Ectodermal cell (in vitro differentiated cells): ENCODE measurements around the gene PAQR9.

ENCODE experiments used
- H3K27ac ChIP-seq: 2 replicates; pipeline ENCODE4 v1.7.0; 2013; ENCODE audit warnings: mild to moderate bottlenecking, low read depth, low read length; ENCODE audit not compliant: insufficient read depth, poor library complexity, severe bottlenecking
- H3K27me3 ChIP-seq: 2 replicates; pipeline ENCODE4 v1.7.0; 2013; ENCODE audit warnings: mild to moderate bottlenecking, low read length; ENCODE audit not compliant: insufficient read depth, control insufficient read depth, poor library complexity, severe bottlenecking
- H3K36me3 ChIP-seq: one replicate; pipeline ENCODE4 v1.7.0; 2013; ENCODE audit warnings: low read length; ENCODE audit not compliant: control insufficient read depth, insufficient read depth
- H3K4me1 ChIP-seq: one replicate; pipeline ENCODE4 v1.7.0; 2013; ENCODE audit warnings: low read length; ENCODE audit not compliant: control insufficient read depth, insufficient read depth
- H3K4me3 ChIP-seq: 2 replicates; pipeline ENCODE4 v1.7.0; 2013; ENCODE audit warnings: low read depth, low read length, control low read depth; ENCODE audit not compliant: insufficient read depth
- H3K9me3 ChIP-seq: 2 replicates; pipeline ENCODE4 v1.7.0; 2013; ENCODE audit warnings: mild to moderate bottlenecking, low read length, moderate library complexity; ENCODE audit not compliant: control insufficient read depth
- WGBS, 2 experiments: methylation state at CpG; one replicate each; pipeline ENCODE4 v1.1.7; 2013; ENCODE audit warnings: missing lambda C conversion rate in 2 of 2; 5-methylcytosine and 5-hydroxymethylcytosine counted together

The PAQR9 gene

DNA sequence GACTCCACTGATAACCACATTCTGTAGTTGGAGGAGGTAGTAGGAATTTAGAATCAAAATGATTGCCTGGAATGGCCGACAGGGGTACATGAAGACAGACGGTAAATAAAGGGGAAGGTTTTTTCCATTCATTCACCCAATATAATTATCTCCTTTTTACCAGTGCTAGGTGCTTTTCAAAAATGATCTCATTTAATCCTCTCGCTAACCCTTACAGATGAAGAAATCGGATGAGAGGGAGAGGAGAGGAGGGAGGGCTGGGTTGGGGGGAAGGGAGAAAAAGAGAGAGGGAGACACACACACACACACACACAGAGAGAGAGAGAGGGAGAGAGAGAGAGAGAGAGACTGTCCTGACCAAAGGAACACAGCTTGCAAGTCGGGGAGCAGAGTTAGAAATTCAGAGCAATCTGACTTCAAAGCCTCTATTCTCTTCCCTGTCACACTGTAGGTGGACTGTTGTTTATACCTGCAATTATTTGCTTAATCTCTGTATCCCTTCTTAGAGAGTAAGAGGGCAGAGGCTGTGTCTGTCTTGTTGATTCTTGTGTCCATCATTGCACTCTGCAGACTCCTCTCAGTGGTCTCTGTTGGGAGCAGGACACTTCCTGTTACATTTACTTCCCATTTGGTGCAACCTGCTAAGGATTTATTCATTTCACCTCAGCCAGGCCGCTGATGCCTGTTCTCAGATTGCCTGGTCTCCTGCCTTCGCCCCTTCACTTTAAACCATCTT, 18.7 kb upstream of the PAQR9 start:
- no peaks in the 10 kb centered on the region for H3K36me3 ChIP-seq
- H3K27me3 ChIP-seq = no peaks in the 10 kb centered on the region
- H3K27ac ChIP-seq = no peak overlapping the region
- H3K9me3 ChIP-seq = no peaks in the 10 kb centered on the region
- 70 to 75% methylated on average over 3 to 4 of the region's 7 CpGs for WGBS, 2 experiments
- no peak overlapping the region for H3K4me3 ChIP-seq
- H3K4me1 ChIP-seq = peaks cover 6% of the 10 kb centered on the region

DNA sequence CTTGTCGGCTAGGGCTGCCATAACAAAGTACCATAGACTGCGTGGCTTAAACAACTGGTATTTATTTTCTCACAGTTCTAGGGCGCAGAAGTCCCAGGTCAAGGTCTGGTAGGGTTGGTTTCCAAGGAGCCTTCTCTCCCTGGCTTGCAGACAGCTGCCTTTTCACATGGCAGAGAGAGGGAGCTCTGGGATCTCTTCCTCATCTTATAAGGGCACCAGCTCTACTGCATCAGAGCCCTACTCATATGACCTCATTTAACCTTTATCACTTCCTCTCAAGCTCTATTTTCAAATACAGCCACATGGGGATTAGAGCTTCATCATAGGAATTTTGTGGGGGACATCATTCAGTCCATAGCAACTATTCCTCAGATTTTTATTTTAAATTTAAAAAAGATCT, 17.6 kb upstream of the PAQR9 start:
- peaks cover 6% of the 10 kb centered on the region for H3K4me1 ChIP-seq
- H3K36me3 ChIP-seq = no peaks in the 10 kb centered on the region
- H3K9me3 ChIP-seq = no peaks in the 10 kb centered on the region
- WGBS, 2 experiments = 73 to 79% methylated on average over 3 of the region's 3 CpGs
- no peaks in the 10 kb centered on the region for H3K27me3 ChIP-seq
- H3K4me3 ChIP-seq = no peak overlapping the region
- no peak overlapping the region for H3K27ac ChIP-seq

GRCh38 chr3:142977399-142977728, 13.9 kb upstream of the PAQR9 start:
- Histone ChIP-seq H3K27me3 (no peaks in the 10 kb centered on the region), H3K4me3 (no peak overlapping the region), H3K27ac (no peak overlapping the region), H3K9me3 (no peaks in the 10 kb centered on the region), H3K4me1 (peaks cover 5% of the 10 kb centered on the region), H3K36me3 (no peaks in the 10 kb centered on the region)
- 80 to 83% methylated on average over 1 of the region's 1 CpG for WGBS, 2 experiments

- no peaks in the 10 kb centered on the region for H3K4me1 ChIP-seq
- 76 to 82% methylated on average over 7 to 8 of the region's 8 CpGs for WGBS, 2 experiments
- H3K4me3 ChIP-seq = no peak overlapping the region
- H3K36me3 ChIP-seq = no peaks in the 10 kb centered on the region
- H3K27ac ChIP-seq = no peak overlapping the region
- H3K9me3 ChIP-seq = no peaks in the 10 kb centered on the region
- no peaks in the 10 kb centered on the region for H3K27me3 ChIP-seq
Measured at GRCh38 chr3:142976621-142977398, 13.3 kb upstream of the PAQR9 start.

DNA sequence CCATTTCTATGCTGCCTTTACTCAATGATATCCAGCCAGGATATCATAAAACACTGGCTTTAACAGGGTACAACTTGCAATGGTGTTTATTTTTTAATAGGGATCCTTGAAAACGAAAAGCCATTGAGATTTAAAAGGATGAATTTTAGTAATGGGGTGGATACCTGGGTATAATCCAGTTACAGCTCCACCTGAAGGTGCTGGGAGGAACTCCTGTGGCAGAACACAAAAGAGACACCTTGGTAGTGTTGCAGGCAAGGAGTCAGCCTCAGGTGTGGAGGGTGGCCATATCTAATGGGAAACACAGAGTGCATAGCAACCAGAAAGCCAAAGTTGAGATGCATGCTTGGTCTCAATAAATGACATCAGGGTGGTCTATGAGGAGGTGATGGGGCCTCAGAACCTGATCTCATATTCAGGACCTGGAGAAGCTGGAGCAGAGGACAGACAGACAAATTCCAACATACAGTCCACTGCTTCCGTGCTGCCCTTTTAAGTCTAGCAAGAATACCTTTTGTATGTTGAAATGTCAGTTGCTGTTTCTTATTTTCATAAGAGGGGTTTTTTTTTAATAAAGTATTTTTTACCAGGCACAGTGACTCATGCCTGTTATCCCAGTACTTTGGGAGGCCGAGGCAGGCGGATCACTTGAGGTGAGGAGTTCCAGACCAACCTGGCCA, 12.0 kb upstream of the PAQR9 start:
- no peaks in the 10 kb centered on the region for H3K36me3 ChIP-seq
- 92 to 98% methylated on average over 4 of the region's 4 CpGs for WGBS, 2 experiments
- no peaks in the 10 kb centered on the region for H3K27me3 ChIP-seq
- H3K27ac ChIP-seq = no peak overlapping the region
- H3K4me1 ChIP-seq = no peaks in the 10 kb centered on the region
- H3K4me3 ChIP-seq = no peak overlapping the region
- H3K9me3 ChIP-seq = no peaks in the 10 kb centered on the region

- no peak overlapping the region for H3K4me3 ChIP-seq
- no peaks in the 10 kb centered on the region for H3K27me3 ChIP-seq
- no peak overlapping the region for H3K27ac ChIP-seq
- WGBS, 2 experiments = 93 to 94% methylated on average over 8 of the region's 8 CpGs
- H3K9me3 ChIP-seq = no peaks in the 10 kb centered on the region
- H3K36me3 ChIP-seq = no peaks in the 10 kb centered on the region
- H3K4me1 ChIP-seq = no peaks in the 10 kb centered on the region
Measured at GRCh38 chr3:142973217-142974009, 9.9 kb upstream of the PAQR9 start.

DNA sequence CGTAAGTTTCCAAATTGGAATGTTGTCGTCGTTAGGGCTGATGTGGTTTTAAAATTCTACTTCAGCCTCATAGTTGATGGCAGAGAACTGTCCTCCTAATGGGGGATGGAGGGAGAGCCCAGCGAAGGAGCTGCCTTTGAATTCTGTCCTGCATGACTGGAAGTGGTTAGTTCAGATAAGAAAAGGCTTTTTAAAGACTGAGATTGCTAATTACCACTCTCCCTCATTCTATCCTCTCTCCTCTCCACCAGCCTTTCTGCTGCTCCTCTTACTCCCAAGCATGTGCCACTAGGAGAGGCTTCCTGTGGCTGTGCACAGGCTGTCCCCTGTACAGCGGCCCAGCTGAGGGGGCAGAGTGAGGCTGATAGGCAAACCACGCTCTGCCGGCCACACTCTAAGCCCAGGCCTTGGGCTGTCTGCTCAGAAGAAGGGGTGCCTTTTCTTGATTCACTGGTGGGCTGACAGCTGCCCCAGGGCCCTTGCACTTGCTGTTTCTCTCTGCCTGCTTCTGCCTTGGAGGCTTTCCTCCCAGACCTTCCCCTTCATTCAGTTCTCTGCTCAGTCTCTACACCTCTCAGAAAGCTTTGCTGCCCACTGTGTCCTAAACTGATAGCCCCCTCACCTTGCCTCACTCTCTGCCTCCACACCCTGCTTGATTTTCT, 8.7 kb upstream of the PAQR9 start:
- Histone ChIP-seq H3K36me3 (no peaks in the 10 kb centered on the region), H3K4me1 (no peaks in the 10 kb centered on the region), H3K9me3 (no peaks in the 10 kb centered on the region), H3K27ac (no peak overlapping the region), H3K27me3 (no peaks in the 10 kb centered on the region), H3K4me3 (no peak overlapping the region)
- 86 to 87% methylated on average over 7 of the region's 7 CpGs for WGBS, 2 experiments

DNA sequence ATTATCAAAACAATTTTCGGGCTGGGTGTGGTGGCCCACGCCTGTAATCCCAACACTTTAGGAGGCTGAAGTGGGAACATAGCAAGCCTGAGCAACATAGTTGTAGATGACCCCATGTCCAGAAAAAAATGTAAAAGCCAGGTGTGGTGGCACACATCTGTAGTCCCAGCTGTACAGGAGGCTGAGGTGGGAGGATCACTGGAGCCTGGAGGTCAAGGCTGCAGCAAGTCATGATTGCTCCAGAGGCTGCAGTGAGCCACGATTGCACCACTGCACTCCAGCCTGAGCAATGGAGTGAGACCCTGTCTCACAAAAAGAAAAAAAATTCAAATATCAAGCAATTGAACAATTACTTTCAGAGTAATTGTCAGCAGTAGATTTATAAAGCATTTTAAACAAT, 8.0 kb upstream of the PAQR9 start:
- no peak overlapping the region for H3K27ac ChIP-seq
- H3K9me3 ChIP-seq = no peaks in the 10 kb centered on the region
- WGBS, 2 experiments = 88 to 95% methylated on average over 3 of the region's 3 CpGs
- no peaks in the 10 kb centered on the region for H3K27me3 ChIP-seq
- H3K4me1 ChIP-seq = no peaks in the 10 kb centered on the region
- H3K36me3 ChIP-seq = no peaks in the 10 kb centered on the region
- H3K4me3 ChIP-seq = no peak overlapping the region

DNA sequence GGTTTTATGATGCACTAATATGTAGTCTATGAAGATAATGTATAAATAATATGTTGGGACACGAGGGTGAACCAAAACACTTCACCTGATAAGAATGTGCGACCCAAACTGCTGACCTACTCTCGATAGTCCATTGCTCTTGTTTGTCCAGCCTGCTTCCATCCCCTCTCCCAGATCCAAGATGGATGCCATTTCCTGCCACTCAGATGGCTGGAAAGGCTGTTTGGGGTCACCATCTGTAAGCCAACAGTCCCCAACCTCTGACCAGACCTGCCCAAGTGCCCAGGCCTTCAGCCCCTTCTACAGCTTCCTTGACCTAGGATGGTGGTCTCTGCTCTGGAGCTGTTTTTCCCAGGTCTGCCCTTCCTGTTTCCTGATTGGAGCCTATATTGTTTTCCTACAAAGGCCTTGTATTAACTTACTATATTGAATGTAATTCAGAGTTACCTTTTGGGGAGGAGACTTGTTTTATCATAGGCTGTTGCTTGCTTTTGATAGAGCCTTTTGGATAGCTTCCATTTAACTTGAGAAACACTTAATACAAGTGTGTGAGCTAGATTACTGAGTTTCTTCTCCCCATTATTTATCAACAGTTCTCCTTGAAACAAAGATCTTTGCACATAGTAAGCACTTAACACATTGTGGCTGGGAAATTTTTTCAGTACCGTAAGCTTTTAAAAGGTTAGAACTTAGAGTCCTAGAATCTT, 5.0 kb upstream of the PAQR9 start:
- Histone ChIP-seq H3K9me3 (no peaks in the 10 kb centered on the region), H3K27ac (no peak overlapping the region), H3K27me3 (peaks cover 20% of the 10 kb centered on the region), H3K4me3 (no peak overlapping the region), H3K4me1 (no peaks in the 10 kb centered on the region), H3K36me3 (no peaks in the 10 kb centered on the region)
- WGBS, 2 experiments = 96 to 97% methylated on average over 4 of the region's 4 CpGs
